Transverse colon (tissue), 4 donors: ENCODE data around the gene PPP1CC. TPM values are rescaled to one million over a fixed set of nuclear protein-coding genes. Genes with fewer than 3 reads are reported as not detected.

Experiments used
- DNase-seq: peaks from one replicate; pipeline ENCODE4 v3.0.0-alpha.2; 2019
- H3K27ac ChIP-seq, 4 donors: fragments of 200-600 bp; sonication (generic); 2 replicates each; pipeline ENCODE4 v1.5.1; 2016 to 2018; ENCODE audit warnings: inconsistent platforms in 4 of 4
- H3K27me3 ChIP-seq: fragments of 200-600 bp; sonication (generic); 2 replicates; pipeline ENCODE4 v1.5.1; 2017; ENCODE audit warnings: inconsistent platforms
- H3K36me3 ChIP-seq, 4 donors: fragments of 200-600 bp; sonication (generic); 2 replicates each; pipeline ENCODE4 v1.5.1; 2017 to 2019; ENCODE audit warnings: inconsistent platforms in 4 of 4
- H3K4me1 ChIP-seq, 4 donors: fragments of 200-600 bp; sonication (generic); 2 replicates each; pipeline ENCODE4 v1.5.1; 2017 to 2020; ENCODE audit warnings: inconsistent platforms in 4 of 4
- H3K4me3 ChIP-seq, 4 donors: fragments of 200-600 bp; sonication (generic); 1 replicate in 1 of 4; 2 replicates in 3 of 4; pipeline versions ENCODE4 v1.5.1 to v1.6.1; 2017 to 2019; ENCODE audit warnings: inconsistent platforms in 4 of 4
- H3K9me3 ChIP-seq, 2 donors: fragments of 200-600 bp; sonication (generic); 2 replicates each; pipeline ENCODE4 v1.5.1; 2017 to 2019; ENCODE audit warnings: inconsistent platforms in 2 of 2
- CTCF ChIP-seq, 5 experiments: fragments of 200-600 bp in 3 of 5; fragments of 450-650 bp in 2 of 5; sonication (generic) in 3 of 5; IDR thresholded peaks; 1 replicate in 2 of 5; 2 replicates in 3 of 5; pipeline ENCODE4 v1.5.1; 2016 to 2017; ENCODE audit warnings: antibody characterized with exemption in 5 of 5, inconsistent platforms in 3 of 5, mild to moderate bottlenecking in 2 of 5, moderate library complexity in 1 of 5
- EP300 ChIP-seq: sonication (generic); formaldehyde crosslinking; IDR thresholded peaks from one replicate; pipeline ENCODE4 v1.6.1; 2017; ENCODE audit warnings: antibody characterized with exemption, low read depth
- POLR2A ChIP-seq: fragments of 450-650 bp; IDR thresholded peaks from one replicate; pipeline ENCODE4 v1.6.1; 2016; ENCODE audit warnings: antibody characterized with exemption, mild to moderate bottlenecking, moderate library complexity
- POLR2AphosphoS5 ChIP-seq, 3 donors: sonication (generic); formaldehyde crosslinking; IDR thresholded peaks; one replicate each; pipeline ENCODE4 v1.6.1; 2016; ENCODE audit warnings: antibody characterized with exemption in 3 of 3
- WGBS, 2 donors: methylation state at CpG; one replicate each; pipeline ENCODE4 v1.1.5; 2018; ENCODE audit warnings: low coverage in 1 of 2; 5-methylcytosine and 5-hydroxymethylcytosine counted together
- in situ Hi-C, 4 donors: fragments of 200-750 bp; cut with MboI; loops; one replicate each; pipeline versions ENCODE4 v1.15.0 to v1.15.1; 2017; ENCODE audit warnings: low sequenced_read_pairs in 3 of 4, low pct_ligation_motif_present in 1 of 4, low pct_unique_long_range_greater_than_20kb in 1 of 4
- intact Hi-C: fragments of 100-400 bp; cut with DNase I; formaldehyde crosslinking; loops from one replicate; pipeline ENCODE4 v1.15.1; 2023; ENCODE audit warnings: low total_unique reads
- total RNA-seq, 4 donors: library from RNA; depleted of rRNA; stranded (reverse); fragments of >200 nt; gene quantifications; one replicate each; pipeline ENCODE4 v1.1.0, GENCODE V29; 2016

The PPP1CC gene
- total RNA-seq, 4 donors from 2014 or later = 156 to 759 (median 244) TPM

GRCh38 chr12:110708917-110709316 is 33.8 kb downstream of the PPP1CC start:
- WGBS, 2 donors = 98% methylated on average over 4 of the region's 4 CpGs
- no peak for DNase-seq
- Histone ChIP-seq H3K9me3 (no peaks in the 10 kb centered on the region), H3K4me1 (no peaks in the 10 kb centered on the region), H3K4me3 (no peak overlapping the region), H3K27ac (no peak overlapping the region), H3K27me3 (no peaks in the 10 kb centered on the region), H3K36me3 (no peaks in the 10 kb centered on the region)
- intact Hi-C loops = no loop called here
- in situ Hi-C loops = loop anchor here in 3 of 4 donors (10.0 to 25.0 kb wide), 4 partner anchors 116 to 197 kb away; partner anchors contain the start of genes CCDC63 (in 1 of the 3), RAD9B (in 1 of the 3) and VPS29 (in 1 of the 3)
- no peak for TF ChIP-seq POLR2AphosphoS5 (IDR thresholded peaks at IDR 0.05)
- TF ChIP-seq CTCF (IDR thresholded peaks at IDR 0.05) = no peak
- no peak for TF ChIP-seq EP300
- TF ChIP-seq POLR2A = no peak

- H3K9me3 ChIP-seq = no peaks in the 10 kb centered on the region
- 35 to 57% methylated on average over 3 of the region's 3 CpGs for WGBS, 2 donors
- TF ChIP-seq POLR2AphosphoS5 (IDR thresholded peaks at IDR 0.05) (no peak), CTCF (IDR thresholded peaks at IDR 0.05) (no peak), EP300 (no peak), POLR2A (no peak)
- no peak overlapping the region for H3K4me3 ChIP-seq
- no peaks in the 10 kb centered on the region for H3K36me3 ChIP-seq
- no peak overlapping the region for H3K27ac ChIP-seq
- intact Hi-C loops (no loop called here), in situ Hi-C loops (loop anchor here in 3 of 4 donors (10.0 to 25.0 kb wide), 4 partner anchors 119 to 193 kb away; partner anchors contain the start of genes CCDC63 (in 1 of the 3), RAD9B (in 1 of the 3) and VPS29 (in 1 of the 3))
- no peaks in the 10 kb centered on the region for H3K4me1 ChIP-seq
- no peak for DNase-seq
- no peaks in the 10 kb centered on the region for H3K27me3 ChIP-seq
Measured at GRCh38 chr12:110705309-110705708, 37.4 kb downstream of the PPP1CC start.

- no peak overlapping the region for H3K4me3 ChIP-seq
- WGBS, 2 donors = 12 to 19% methylated on average over 5 of the region's 5 CpGs
- TF ChIP-seq EP300 (no peak), POLR2A (no peak), CTCF (IDR thresholded peaks at IDR 0.05) (peak; percentile 19 to 61 (median 41))
Measured at GRCh38 chr12:110704750-110705149, 37.9 kb downstream of the PPP1CC start.

GRCh38 chr12:110704231-110704630 is 38.5 kb downstream of the PPP1CC start:
- WGBS, 2 donors = 80 to 96% methylated on average over 1 to 5 of the region's 5 CpGs
- TF ChIP-seq EP300 (no peak), POLR2AphosphoS5 (IDR thresholded peaks at IDR 0.05) (no peak), POLR2A (no peak), CTCF (IDR thresholded peaks at IDR 0.05) (no peak)
- Histone ChIP-seq H3K36me3 (no peaks in the 10 kb centered on the region), H3K9me3 (no peaks in the 10 kb centered on the region), H3K27ac (no peak overlapping the region), H3K27me3 (no peaks in the 10 kb centered on the region), H3K4me3 (no peak overlapping the region), H3K4me1 (no peaks in the 10 kb centered on the region)
- no peak for DNase-seq
- in situ Hi-C loops = loop anchor here in 3 of 4 donors (5.0 to 25.0 kb wide), 5 partner anchors 121 to 192 kb away; partner anchors contain the start of genes CCDC63 (in 1 of the 3), RAD9B (in 1 of the 3) and VPS29 (in 1 of the 3)
- intact Hi-C loops = no loop called here

More at GRCh38 chr12:110704750-110705149, 37.9 kb downstream of the PPP1CC start:
- peak; percentile 44 for DNase-seq
- no peaks in the 10 kb centered on the region for H3K27me3 ChIP-seq
- H3K4me1 ChIP-seq = no peaks in the 10 kb centered on the region
- H3K9me3 ChIP-seq = no peaks in the 10 kb centered on the region
- intact Hi-C loops = no loop called here
- H3K36me3 ChIP-seq = no peaks in the 10 kb centered on the region
- H3K27ac ChIP-seq = no peak overlapping the region
- in situ Hi-C loops = loop anchor here in 3 of 4 donors (5.0 to 25.0 kb wide), 5 partner anchors 120 to 192 kb away; partner anchors contain the start of genes CCDC63 (in 1 of the 3), RAD9B (in 1 of the 3) and VPS29 (in 1 of the 3)
